ENCODE data around the gene ADCY5.

GRCh38 chr3:123394391-123395020 lies 54.4 kb downstream of the ADCY5 start:
- TF ChIP-seq, protein P1, sequence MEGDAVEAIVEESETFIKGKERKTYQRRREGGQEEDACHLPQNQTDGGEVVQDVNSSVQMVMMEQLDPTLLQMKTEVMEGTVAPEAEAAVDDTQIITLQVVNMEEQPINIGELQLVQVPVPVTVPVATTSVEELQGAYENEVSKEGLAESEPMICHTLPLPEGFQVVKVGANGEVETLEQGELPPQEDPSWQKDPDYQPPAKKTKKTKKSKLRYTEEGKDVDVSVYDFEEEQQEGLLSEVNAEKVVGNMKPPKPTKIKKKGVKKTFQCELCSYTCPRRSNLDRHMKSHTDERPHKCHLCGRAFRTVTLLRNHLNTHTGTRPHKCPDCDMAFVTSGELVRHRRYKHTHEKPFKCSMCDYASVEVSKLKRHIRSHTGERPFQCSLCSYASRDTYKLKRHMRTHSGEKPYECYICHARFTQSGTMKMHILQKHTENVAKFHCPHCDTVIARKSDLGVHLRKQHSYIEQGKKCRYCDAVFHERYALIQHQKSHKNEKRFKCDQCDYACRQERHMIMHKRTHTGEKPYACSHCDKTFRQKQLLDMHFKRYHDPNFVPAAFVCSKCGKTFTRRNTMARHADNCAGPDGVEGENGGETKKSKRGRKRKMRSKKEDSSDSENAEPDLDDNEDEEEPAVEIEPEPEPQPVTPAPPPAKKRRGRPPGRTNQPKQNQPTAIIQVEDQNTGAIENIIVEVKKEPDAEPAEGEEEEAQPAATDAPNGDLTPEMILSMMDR (IDR thresholded peaks at IDR 0.05; ENCODE audit: low read depth, low read length, missing input control): no peak
- TF ChIP-seq REST (IDR thresholded peaks at IDR 0.05): no peak

Measured in liver (tissue), 2 donors.